ENCODE data around the gene ABCB11.

Gene ABCB11

DNA sequence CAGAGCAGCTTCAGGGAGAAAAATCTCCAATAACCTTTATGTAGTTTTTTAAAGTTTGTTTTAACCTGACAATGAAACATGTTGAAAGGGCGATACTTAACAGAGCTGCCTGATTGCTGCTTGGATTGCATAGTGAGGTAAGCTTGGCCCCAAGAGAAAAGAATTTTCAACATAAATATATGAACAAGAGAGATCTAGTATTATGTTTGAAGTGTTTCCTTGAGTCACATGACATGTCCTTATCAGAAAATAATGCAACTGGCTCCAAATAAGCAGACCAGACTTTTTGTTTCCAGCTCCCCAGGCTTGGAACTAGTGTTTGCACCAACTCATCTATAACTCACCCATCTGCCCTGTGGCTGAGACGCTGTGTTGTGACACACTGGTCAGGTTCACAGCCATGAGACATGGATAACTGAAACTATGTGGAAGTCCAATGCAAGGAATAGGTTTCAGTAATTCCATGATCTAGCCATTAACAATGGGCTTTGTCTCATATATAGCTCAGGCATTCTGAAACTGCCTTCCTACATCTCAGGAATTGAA lies 44.7 kb downstream of the ABCB11 start:
- DNase-seq: no peak
- no peak for TF ChIP-seq POLR2A (IDR thresholded peaks at IDR 0.05; ENCODE audit: low read length)
- no peak for TF ChIP-seq GATA1 (IDR thresholded peaks at IDR 0.05; ENCODE audit: low read depth, low read length)

DNA sequence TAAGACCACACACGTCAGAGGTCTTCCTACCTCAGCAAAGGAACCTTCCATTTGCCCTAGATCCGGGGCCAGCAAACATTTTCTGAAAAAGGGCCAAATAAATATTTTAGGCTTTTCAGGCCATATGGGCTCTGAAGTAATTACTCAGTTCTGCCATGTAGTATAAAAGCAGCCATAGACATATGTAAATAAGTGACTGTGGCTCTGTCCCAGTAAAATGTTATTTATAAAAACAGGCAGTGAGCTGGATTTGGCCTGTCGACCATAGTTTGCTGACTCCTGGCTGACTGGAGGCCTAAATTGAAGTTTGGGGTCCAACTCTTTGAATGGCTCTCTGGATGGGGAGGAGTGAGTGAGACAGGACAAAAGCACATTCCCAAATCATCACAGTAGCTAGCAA lies 49.5 kb downstream of the ABCB11 start:
- no peak for DNase-seq
- TF ChIP-seq POLR2A (IDR thresholded peaks at IDR 0.05; ENCODE audit: low read length): no peak
- no peak for TF ChIP-seq GATA1 (IDR thresholded peaks at IDR 0.05; ENCODE audit: low read depth, low read length)

DNA sequence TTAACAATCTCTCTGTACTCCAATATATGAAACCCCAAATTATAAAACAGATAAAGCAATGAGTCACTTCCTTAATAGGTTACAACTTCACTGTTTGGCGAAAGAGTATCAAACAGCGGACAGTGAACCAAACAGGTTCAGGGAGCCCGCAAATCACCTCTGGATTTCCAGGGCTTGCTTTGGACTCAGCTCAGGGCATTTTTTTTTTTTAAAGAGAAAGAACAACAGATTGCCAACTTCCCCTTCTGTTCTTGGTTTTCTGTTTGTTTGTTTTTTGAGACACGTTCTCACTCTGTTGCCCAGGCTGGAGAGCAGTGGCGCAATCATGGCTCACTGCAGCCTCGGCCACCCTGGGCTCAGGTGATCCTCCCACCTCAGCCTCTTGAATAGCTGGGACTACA lies 52.7 kb downstream of the ABCB11 start:
- no peak for TF ChIP-seq POLR2A (IDR thresholded peaks at IDR 0.05; ENCODE audit: low read length)
- TF ChIP-seq GATA1 (IDR thresholded peaks at IDR 0.05; ENCODE audit: low read depth, low read length): no peak
- DNase-seq: no peak

DNA sequence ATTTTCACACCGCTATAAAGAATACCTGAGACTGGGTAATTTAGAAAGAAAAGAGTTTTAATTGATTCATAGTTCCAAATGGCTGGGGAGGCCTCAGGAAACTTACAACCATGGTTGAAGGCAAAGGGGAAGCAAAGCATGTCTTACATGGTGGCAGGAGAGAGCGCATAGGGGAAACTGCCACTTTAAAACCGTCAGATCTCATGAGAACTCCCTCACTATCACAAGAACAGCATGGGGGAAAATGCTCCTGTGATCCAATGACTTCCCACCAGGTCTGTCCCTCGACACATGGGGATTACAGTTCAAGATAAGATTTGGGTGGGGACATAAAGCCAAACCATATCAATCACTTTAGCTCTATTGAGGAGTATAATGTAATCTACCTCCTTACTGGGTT lies 53.5 kb downstream of the ABCB11 start:
- DNase-seq: peak; percentile 30 to 52
- TF ChIP-seq POLR2A (IDR thresholded peaks at IDR 0.05; ENCODE audit: low read length) (no peak), GATA1 (IDR thresholded peaks at IDR 0.05; ENCODE audit: low read depth, low read length) (no peak)

DNA sequence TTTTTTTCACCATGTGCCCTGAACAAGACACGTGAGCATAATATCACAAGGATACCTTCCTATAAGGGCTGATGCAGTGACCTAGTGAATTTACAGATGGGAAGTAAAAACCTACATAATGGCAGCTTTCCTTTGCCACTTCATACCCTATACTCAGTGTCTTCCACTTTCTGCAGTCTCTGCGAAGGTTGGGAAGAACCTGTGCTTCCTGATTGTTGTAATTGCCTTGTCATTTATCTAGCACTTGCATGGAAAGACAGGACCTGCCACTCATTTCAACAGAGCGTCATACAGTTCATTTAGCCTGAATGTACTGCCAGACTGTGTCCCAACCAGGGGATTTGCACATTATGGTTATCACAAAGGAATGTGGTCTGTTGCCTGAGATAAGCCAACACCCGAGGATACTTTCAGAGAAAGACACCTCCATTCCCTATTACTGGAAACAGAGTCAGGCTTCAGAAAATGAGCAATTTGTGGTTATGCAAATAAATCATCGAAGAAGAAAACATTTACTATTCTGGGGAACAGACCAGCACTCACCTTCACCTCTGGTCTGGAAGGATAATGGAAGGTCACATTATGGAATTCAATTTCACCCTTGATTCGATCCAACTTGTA lies 55.0 kb downstream of the ABCB11 start:
- peak; percentile 84 to 95 for DNase-seq
- TF ChIP-seq POLR2A (IDR thresholded peaks at IDR 0.05; ENCODE audit: low read length): peak; percentile 36
- TF ChIP-seq GATA1 (IDR thresholded peaks at IDR 0.05; ENCODE audit: low read depth, low read length): peak; percentile 71

DNA sequence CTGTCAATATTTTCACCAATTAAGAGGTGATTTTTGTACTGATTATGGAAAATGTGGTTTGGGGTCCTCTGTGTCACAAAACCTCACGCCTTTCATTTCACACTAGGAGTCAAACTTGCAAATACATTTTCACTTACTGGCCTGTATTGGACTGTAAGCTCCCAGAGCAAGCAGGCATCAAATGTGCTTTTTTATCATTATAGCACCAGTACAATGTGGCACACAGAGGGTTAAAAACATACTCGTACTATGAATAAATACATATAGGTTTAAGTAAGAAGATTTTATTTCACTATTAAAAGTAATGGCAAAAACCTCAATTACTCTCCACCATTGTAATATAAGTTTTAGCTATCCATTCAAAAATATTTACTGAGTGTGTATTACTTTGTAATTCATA lies 56.7 kb downstream of the ABCB11 start:
- DNase-seq: peak in 1 of 2 experiments; percentile 20
- TF ChIP-seq POLR2A (IDR thresholded peaks at IDR 0.05; ENCODE audit: low read length) (no peak), GATA1 (IDR thresholded peaks at IDR 0.05; ENCODE audit: low read depth, low read length) (no peak)

DNA sequence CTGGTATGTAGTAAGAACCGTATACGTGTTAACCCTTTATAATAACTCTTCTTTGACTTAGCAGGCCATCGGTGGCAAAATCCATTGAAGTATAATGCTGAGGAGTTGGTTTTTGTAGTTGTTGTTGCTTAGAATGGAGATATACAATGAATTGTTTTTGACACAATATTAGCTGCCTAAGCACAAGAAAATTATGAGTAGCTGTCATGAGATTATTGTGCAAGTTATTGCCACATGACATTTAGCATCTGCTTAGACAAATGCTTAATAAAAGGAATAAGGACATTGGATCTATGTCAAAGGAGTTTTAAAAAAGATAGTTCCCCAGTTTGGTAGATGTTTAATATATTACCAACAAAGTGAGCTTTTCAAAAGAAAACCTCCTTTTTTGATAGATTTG lies 59.9 kb downstream of the ABCB11 start:
- DNase-seq: no peak

DNA sequence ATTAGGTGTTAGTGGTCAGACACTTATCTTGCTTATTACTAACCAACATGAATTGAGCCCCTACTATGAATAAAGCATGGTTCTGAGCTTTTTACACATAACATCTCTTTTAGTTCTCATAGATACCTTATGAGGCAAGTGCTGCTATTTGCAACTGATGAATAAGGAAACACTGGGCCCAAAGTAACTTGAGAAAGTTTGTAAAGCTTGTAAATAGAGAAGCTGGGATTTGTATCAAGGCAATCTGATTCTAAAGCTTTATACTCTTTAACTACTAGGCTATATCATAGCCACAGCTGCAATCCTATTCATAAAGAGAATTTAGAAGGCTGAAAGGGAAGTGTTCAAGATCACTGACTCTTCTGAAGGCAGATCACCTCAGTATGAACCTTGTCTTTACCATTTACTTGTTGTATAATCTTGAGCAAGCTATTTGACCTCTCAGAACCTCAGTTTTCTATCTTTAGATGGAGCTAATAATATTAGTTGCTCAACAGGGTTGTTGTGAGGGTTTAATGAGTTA lies 60.4 kb downstream of the ABCB11 start:
- no peak for TF ChIP-seq POLR2A (IDR thresholded peaks at IDR 0.05; ENCODE audit: low read length)
- TF ChIP-seq GATA1 (IDR thresholded peaks at IDR 0.05; ENCODE audit: low read depth, low read length): no peak
- DNase-seq: no peak

More for the DNA sequence above, 59.9 kb downstream of the ABCB11 start:
- TF ChIP-seq POLR2A (IDR thresholded peaks at IDR 0.05; ENCODE audit: low read length): no peak

DNA sequence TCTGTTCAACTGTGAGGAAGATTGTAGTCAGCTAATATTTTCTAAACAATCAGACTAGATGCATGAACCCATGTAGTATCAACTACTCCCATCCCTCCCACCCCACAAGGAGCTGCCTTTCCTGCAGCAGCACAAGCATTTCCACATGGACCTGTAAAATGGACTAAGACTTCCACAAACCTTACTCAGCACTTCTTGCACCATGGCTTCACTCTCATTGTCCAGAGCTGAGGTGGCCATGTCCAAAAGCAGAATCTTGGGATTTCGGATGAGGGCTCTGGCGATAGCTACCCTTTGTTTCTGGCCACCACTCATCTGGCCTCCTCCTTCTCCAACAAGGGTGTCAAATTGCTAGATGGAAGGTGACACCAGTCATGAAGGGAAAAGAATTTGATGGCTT lies 61.3 kb downstream of the ABCB11 start:
- DNase-seq: no peak
- TF ChIP-seq POLR2A (IDR thresholded peaks at IDR 0.05; ENCODE audit: low read length) (no peak), GATA1 (IDR thresholded peaks at IDR 0.05; ENCODE audit: low read depth, low read length) (no peak)

DNA sequence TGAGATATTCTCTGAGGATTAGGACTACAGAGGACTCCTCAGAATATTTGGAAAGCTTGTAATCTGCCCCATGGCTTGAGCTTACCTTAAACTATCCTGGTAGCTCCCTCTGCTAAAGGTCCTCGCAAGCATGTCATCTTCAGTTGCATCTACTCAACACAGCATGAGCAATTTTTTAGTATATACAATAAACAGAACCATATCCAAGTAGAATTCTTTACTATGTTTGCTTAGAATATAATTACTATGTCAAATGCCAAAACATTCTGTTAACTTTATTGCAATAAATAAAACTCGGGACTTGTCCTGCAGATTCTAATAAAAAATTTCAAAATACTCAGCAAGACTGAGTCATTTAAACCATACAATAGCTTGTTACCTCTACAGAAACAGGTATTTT lies 62.8 kb downstream of the ABCB11 start:
- no peak for DNase-seq
- TF ChIP-seq GATA1 (IDR thresholded peaks at IDR 0.05; ENCODE audit: low read depth, low read length) (no peak), POLR2A (IDR thresholded peaks at IDR 0.05; ENCODE audit: low read length) (no peak)

DNA sequence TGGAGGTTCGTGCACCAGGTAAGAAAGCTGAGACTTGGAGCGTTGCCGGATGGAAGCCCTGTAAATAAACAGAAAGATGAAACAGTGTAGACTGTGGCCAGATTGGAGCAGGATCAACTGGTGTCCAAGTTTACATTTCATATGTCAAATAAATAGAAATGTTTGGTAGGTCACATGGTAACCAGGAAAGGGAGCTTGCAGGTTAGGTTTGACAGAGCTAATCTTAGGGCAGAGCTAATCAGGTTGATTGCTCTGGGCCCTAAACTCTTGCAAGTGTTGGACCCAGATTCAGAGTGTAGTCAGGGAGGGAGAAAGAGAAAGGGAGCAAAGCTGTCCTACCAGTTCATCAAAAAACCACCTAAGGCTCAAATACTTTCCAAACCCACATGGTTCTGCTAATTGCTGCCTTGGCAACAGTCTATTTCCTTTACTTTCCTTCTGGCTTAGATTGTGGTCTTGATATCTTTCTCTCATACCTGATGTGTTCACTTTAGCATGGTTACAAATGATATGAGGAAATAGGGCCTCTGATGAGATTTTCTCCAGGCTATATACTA lies 66.8 kb downstream of the ABCB11 start:
- no peak for DNase-seq
- TF ChIP-seq GATA1 (IDR thresholded peaks at IDR 0.05; ENCODE audit: low read depth, low read length) (no peak), POLR2A (IDR thresholded peaks at IDR 0.05; ENCODE audit: low read length) (no peak)

DNA sequence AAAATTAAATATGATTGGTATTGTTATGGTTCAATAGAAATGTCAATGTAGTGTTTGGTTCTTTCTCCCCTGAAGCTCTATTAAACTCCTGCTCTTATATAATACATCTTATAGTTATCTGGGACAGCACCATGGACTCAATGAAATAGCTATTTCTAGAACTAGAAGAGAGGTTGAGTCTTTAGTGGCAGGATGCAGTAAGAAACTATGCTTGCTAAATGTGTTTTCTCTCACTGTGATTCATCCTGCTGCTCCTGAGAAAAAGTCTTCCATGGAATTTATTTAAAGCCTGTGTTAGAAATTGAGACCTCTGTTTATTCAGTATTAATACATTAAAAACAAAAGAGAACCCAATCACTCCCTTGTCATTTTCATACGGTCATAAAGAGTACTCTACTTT lies 68.5 kb downstream of the ABCB11 start:
- DNase-seq: no peak
- TF ChIP-seq POLR2A (IDR thresholded peaks at IDR 0.05; ENCODE audit: low read length) (no peak), GATA1 (IDR thresholded peaks at IDR 0.05; ENCODE audit: low read depth, low read length) (no peak)

DNA sequence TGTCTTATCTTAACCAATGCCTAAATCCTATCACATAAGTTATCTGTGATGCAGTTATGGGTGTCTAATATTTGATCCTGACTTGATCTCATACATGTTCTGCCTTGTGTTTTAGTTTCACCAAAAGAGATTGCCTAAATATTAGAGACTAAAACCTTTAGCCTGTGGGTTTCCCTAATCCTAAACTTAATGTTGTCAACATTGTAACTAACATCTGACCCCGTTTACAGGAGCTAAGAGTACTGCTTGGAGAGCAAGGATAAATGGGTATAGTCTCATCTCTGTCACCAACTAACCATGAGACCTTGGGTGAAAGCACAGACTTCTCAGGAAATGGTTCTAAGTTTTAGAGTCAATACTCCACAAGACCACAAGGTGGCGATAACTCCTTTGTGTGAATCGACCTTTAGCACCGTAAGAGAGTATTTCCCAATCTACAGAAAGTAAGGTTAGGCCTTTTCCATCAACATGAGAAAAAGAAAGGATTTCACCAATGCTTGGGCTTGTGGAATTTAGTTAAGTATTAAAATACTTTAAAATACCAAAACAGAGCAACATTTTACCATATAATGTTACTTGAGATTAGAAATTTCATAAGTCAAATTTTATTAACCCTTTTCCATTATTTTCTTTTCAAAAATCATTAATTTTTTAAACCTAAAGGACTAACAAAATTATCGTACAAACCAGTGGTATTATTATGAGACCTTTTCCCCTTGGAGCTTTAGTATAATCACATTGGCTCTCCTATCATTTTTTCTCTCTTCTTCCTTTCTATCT lies 69.5 kb downstream of the ABCB11 start:
- peak; percentile 80 to 86 for DNase-seq
- TF ChIP-seq GATA1 (IDR thresholded peaks at IDR 0.05; ENCODE audit: low read depth, low read length) (no peak), POLR2A (IDR thresholded peaks at IDR 0.05; ENCODE audit: low read length) (no peak)

DNA sequence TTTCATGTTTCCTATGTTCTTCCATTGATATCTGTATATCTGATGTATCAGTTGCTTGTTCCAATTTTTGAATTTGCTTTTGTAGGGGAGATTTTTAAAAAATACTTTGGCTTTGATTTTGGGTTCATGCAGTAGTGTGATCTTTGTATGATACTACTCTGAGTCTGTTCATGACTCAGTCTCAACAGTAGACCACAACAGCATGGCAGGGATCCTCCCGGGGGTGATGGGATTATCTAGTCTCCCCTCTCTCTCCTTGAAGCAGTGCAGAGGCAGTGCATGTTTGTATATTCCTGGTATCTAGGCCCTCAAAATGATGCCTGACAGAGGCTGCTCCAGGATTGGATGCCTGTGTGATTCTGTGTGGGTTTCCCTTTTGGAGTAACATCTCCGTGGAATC lies 74.7 kb downstream of the ABCB11 start:
- TF ChIP-seq GATA1 (IDR thresholded peaks at IDR 0.05; ENCODE audit: low read depth, low read length) (no peak), POLR2A (IDR thresholded peaks at IDR 0.05; ENCODE audit: low read length) (no peak)
- DNase-seq: no peak

All from erythroblast (primary cell).